NK-92 (cell line): Measurements from ENCODE around the gene PMEPA1.

Experiments
- DNase-seq: peaks from one replicate; lab custom pipeline; 2025; ENCODE audit not compliant: unreplicated experiment; lab: John Stamatoyannopoulos, UW

The PMEPA1 gene

DNA sequence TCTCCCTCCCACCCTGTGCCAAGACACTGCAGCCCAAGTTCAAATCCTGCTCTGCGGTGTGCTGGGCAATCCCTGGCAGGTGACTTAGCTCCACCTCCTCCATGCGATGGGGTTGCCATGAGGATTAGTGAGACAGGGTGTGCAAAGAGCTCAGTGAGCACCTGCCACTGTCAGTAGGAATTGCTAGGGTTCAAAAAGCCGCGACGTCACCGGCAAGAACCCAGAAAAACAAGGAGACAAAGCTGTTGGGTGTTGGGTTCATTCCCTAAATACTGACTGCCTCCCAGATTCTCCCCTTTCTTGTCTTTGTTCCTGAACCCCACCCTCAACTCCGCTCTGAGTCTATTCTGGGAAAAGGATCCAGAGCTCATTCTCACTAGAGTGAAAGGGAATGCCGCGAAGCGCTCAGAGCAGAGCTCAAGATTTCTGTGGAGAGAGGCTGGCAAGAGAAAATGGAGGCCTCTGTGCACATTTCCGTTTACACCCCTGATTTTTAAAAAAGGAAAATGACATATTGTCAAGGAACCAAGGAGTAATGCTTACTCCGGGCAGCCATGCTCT, 13.3 kb downstream of the PMEPA1 start:
- DNase-seq: no peak

DNA sequence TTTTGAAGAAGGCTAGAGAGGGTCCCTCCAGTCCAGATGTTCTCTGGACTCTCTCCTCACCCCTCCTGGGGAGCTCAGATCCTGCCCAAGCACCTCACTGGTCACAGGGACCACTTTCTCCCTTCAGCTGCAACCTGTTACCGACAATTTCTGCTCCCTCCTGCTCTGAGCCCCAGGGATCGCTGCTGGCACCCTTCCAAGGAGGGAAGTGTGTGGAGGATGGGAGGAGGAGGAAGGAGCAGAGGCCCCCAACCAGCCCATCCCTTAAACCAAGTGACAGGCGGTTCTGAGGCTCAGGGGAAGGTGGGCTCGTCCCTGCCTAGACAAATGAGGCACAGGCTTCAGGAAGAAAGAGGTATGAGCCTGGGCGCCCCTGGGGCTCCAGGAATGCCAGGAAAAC, 13.9 kb downstream of the PMEPA1 start:
- DNase-seq: no peak

DNA sequence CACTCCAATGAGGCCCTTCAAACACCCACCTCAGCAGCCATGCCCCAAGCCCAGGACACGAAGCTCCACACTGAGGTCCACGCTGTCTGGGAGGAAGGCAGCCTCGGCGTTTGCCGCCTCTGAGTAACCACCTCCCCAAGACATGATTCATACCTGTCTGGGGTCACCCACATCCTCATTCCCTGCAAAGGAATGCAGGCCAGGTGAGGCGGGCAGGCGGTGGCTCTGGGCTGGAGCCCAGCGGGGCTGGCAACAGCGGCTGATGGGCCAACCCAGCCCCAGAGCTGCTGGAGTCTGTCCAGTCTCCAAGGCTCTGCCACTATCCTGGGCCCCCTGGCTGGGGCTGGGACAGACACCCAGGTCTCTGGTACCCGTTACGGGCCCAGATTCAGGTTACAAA, 14.8 kb downstream of the PMEPA1 start:
- DNase-seq: no peak

DNA sequence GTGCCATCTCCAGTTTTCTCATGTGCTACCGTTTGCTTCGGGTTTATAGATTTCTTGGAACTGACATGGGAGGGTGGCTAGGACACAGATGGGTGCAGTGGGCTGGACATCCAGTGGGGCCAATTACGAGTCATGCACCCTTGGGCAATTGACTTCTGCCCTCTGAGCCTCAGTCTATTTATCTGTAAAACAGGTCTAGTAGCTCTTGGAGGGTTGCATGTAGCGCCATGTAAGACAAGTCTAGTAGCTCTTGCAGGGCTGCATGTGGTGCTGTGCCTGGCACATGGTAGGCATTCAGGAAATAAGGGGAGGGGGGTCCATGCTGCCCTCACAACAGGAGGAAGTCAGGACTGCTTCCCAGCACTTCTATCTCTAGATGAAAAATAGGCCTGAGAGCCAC, 15.3 kb downstream of the PMEPA1 start:
- no peak for DNase-seq

DNA sequence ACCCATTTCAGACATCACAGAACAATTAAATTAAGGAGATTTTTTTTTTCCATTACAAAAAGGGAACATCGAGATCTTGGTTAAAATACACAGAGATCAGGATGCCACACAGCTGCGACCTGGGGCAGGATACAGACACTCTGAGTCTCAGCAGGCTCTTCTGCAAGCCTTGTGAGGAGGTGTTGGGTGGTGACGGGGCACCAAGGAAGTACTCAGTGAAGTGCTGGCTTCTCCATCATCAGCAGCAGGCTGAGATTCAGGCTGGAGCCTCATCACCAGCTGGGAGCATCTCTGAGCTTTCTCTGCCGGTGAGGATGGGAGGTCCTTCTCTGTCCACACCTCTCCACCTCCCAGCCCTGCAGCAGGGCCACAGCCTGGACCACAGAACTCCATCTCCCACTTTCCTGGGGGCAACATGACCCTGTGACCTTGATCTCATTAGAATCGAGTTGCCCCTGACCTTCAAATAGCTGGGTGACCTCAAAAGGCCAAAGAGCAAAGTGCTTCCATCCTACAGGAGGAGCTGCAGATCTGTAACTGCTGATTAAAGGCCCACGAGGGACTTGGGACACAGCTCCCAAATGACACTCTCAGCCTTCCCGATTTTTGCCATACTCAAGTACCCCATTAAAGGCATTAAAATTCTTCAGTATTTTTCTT, 16.0 kb downstream of the PMEPA1 start:
- no peak for DNase-seq

DNA sequence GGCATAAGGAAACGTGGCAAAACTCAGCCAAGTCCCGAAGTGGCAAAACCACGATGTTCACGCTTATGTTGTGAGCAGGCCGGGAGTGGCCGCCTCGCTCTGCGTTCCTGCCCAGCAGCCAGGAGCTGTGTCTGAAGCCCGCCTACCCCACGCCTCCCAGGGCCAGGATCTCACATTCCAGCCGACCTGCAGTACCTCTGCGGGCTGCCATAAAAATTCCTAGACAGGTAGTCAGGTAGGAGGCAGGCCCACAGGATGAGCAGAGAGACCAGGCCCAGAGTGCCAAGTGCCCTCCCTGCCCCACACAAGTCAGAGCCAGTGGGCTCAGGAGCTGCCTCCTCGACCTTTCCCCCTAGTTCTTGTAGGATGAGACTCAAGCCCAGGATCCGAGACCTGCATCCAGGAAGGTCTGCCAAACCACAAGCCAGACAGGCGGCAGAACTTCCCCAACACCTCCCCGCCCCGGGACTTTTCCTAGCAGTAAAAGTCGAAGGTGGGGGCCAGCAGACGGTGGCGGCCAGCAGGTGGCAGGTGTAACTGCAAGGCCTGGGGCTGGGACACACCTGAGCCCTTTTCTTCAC, 16.7 kb downstream of the PMEPA1 start:
- no peak for DNase-seq

DNA sequence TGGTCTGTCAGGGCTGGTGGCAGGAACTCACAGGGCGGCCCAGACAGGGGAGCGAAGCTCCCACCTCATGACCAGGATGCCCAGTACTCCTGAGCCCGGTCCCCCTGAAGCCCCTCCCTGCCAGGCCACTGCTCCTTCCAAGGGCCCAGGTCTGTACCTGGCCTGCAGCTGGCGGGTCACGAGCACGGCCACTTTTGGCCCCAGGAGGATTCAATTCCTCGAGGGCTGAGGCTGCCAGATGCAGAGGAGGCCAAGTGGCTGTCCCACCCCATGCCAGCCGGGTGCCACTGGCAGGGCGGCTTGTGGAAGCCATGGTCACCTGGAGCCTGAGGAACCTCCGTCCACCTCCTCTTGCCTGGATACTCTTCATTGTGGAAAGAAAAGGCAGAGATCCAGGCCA, 17.4 kb downstream of the PMEPA1 start:
- DNase-seq: no peak

DNA sequence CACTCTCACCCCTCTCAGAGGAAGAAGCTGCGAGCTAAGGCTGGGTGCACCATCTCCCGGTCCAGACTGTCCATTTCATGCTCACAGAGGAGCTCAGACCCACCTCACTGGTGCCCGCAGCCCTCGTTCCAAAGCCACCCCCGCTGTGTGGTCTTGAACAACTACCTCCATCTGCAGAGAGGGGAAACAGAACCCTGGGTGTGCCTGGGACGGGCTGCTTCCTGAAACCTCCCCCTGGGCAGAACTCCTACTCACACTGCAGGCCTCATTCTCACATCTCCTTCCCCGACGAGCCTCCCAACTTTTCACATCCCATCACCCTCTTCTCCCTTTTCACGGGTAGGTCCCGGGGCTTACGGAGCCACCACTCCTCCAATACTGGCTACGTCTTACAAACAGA, 18.1 kb downstream of the PMEPA1 start:
- DNase-seq: no peak

DNA sequence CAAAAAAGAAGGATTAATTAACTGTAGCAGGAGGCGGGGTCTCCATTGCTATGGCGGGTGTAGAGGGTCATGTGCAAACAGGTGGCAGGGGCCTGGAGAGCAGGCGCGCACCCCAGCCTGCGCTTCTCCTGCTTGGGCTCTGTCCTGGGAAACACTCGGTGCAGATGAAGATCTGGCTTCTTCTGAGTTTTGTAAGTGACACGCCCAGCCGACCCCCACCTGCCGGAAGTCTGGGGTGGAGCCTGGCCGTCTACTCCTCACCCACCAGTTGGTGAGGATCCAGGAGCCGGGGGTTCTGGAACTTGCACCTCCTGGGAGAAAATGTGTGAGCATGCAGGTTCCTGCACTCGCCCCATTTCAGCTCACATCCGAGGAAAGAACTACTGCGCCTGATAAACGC, 19.3 kb downstream of the PMEPA1 start:
- no peak for DNase-seq

DNA sequence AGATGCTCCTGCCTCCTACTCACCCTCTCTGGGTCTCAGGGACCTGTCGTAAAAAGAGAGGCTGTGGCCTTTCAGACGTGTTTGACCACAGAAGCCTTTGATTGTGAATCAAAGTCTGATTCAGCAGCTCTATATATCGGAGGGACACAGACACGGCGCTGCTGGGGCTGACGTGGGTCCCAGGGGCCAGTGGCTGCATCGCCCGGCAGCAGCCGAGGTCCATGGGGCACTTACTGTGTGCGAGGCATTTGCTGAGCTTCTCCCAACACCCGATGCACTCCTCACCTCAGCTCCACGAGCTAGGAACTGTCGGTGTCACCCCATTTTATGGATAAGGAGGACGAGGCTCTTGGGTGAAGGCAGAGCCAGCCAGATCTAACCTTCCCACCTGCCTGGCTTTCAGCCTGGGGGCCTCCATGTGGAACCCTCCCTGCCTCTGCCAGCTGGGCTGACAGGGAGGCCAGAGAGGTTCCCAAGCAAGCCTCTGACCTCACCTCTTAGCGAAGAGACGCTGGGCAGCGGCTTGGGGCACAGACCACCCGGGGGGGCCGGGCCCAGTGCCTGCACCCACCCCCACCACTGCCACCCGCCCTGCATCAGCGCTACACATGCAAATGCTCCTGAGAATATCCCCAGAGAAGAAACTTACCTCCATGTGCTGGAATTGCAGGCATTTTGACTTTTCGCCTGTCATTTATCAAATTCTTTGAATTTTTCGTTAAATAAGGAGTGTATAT, 19.9 kb downstream of the PMEPA1 start:
- no peak for DNase-seq

DNA sequence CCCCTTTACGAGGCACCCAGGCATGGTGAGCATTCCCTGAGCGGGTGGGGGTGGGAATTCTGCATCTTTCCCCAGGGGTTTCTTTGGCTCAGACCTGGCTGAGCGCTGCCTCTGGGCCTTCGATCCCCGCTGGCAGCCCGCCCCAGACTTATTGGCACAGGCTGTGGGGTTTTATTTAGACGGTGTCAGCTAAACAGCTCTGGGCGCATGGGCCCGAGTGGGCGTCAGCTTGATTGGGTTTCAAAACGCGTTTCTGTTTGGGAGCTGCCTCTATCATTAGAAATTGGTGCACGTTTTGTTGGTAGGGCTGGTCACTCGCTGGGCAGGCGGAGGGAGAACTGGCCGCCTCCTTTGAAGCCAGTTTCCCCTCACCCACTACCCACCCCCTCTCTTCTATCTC, 21.0 kb downstream of the PMEPA1 start:
- DNase-seq: no peak

DNA sequence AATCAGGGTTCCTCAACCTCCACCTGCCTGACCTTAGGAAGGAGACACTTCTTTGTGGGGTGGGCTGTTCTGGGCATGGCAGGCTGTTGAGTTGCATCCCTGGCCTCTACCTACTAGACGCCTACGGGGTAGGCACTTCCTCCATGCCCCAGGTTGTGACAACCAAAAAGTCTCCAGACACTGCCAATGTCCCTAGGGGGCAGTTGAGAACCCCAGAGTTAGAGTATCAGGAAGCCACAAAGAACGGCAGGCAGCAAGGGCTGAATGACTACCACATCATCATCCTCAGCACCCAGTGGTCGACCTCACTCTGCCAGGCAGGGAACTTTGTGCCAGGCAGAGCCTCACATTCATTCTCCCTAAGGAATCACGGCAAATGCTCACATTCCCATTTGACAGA, 21.5 kb downstream of the PMEPA1 start:
- DNase-seq: no peak

DNA sequence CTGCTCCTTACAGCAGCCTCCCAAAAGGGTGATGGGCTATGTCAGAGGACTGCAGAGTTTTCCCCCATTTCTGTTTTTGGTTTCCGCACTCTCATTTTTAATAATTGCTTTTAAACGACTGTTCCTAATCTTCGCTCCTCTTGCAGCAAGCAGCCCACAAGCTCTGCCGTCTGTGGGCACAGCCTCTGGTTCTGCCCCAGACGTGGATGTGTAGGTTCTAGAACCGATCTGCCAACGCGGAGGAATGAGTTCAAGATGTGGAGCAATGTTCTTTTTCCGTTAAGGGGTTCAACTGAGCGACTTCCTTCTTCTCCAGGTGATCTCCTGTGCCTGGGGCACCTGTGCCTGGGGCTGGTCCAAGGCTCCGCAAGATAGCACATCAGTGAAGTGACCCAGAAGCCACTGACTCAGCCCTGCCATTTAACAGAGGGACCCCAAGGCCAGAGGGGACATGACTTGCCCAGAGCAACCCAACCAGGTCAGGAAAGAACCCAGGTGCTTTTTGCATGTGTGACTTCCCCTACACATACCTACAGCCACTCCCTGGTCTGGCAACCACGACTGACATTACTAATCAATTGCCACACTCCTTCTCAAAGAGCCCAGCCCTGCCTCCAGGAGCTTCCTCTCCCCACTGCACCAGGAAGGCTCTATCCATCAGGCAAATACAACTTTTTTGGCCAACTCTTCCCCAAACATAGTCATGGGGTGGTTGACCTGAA, 22.7 kb downstream of the PMEPA1 start:
- no peak for DNase-seq

DNA sequence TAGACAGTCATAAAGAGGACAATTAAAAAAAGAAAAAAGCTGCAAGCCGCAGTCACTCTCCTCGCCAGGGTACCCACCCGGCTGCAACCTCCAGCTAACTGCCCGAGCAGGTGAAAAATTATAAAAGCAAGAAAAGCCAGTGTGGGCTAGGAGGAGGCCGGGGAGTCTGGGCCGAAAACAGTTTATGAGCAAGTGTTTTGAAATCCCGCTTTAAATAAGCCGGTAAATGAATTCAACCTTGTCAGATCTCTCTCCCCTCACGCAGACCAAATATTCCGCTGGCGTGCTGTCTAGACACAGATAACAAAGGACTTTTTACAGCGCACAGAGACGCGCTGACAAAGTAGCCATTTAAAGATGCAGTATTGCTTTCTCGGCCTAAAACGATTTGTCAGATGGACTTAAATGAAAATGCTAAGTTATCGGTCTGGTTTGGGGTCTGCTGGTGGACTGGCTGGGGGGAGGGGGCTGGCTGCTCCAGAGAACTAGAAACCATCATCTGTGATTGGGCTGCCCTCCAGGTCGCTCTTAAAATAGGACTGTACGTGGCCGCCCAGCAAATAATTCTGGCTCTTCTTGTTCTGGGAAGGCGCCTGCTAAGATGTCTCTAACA, 24.6 kb downstream of the PMEPA1 start:
- DNase-seq: no peak

DNA sequence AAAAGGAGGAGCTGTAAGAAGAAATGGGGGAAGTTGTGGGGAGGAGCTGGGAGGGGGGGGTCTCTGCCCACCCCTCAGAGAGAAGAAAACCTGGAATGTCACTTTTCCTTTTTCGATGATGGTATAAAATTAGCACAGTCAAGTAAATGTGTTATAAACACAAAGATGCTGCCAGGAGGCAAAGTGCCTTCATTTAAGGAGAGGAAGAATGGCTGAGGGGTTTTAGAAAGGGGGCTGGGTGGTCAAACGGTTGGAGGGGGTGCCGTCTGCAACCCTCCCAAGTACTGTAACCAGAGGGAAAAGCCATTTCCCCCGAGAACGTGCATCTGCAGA, 25.0 kb downstream of the PMEPA1 start:
- no peak for DNase-seq

DNA sequence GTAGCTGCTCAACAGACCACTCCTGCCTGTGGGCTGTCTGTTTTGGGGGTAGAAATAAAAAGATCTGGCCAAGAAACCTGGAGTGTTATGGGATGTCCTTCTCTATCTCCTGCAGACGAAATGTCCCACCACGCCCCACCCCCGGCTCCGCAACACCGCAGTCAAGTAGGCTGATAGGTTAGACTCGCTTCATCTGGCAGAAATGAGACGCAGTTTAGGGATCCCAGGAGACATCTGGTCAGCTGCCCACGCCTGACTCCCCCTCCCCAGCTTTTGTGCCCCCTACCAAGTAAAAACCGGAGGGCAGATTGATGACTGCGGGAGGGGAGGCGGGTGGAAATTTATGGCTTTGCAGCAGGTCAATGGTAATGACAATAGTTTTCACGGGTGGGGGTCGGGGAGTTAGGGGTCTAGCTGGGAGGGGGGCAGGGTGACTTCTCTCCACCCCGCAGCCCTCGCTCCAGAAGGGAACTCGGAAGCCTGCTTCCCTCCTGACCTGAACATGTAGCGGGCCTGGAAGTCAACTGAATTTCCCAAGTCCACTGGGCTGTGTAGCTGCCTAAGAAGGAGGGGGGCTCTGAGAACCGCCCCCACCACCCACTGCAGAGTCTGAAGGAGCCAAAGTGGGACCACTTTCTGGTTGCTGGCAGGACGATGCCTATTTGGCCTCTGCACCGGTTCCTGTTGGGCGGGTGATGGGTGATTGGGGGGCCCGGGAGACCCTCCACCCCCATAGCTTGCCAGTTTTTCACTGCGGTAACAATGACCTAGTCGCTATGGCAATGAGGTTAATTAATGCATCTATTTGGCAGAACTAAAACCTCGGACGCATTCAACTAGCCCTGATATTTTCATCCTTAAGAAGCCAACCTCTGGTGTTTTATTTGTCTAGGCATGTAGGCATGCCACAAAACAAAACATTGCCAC, 25.7 kb downstream of the PMEPA1 start:
- DNase-seq: no peak

DNA sequence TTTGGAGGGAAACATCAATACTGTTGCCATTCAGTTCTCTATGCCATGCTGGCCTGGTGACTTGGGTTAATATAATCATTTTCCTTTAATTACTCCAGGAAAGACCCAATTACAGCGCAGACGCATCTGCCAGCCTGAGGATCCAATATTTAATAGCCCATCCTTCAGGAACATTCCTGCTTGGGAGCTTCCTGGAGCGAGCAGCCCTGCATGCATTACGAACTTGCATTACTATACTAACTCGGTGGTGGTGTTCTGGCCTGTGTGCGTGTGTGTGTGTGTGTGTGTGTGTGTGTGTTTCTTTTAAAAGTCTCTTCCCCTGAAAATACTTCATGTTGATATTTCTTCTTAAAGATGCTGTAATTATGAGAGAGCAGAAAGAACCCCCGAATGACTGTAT, 26.5 kb downstream of the PMEPA1 start:
- no peak for DNase-seq

DNA sequence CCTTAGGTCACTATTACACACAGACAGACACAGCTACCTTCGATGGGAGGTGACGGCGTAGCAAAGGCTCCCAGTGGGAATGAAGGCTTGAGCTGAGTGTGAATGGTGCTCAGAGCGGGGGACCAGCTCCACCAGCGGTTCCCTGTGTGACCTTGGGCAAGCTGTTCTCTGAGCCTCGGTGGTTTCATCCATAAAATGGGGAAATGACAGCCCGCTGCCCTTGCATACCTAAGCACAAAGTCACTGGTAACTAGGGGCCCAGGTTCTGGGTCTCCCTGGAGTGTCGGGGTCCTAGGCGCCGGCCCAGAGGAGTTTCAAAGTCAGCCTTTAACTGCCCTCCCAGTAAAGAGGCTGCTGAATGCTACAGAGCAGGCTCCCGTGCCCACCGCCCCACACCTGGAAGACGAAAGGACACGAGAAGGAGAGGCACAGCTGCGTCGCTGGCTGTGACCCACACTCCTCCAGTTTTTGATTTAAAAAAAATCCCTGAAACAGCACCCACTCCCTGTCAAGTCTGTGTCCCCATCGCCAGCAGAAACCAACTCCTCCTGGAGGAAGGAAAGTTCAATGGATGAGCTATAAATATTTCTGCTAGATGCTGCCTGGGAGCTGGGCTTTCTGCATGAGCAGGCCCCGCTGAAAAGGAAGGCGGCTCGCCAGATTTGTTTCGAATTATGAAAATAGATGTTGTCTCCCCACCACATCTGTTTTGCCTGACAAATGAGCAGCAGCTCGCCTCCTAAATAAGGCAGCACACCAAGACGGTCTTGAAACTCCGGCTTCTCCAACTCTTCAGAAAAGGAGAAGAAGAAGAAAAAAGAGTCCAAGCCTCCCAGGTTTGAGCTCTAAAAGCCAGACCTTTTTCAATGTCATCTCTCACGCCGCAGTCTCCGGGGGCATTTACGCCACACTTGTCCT, 27.4 kb downstream of the PMEPA1 start:
- no peak for DNase-seq
